Measurements from ENCODE around the gene RANBP10. TPM values are rescaled to one million over a fixed set of nuclear protein-coding genes. Genes with fewer than 3 reads are reported as not detected.

The RANBP10 gene
- total and polyA plus RNA-seq, 9 of the 15 experiments (the other 6 are each of a cell fraction or from before 2014, with no cell fraction given): 0.61 to 19.3 (median 5.9) TPM

- ChIA-PET CTCF (ENCODE audit: low intra/inter-chr PET ratio) (interaction anchor here (0.6 kb wide), 1 partner anchor 316 kb away, joined by 4 read pairs; no protein-coding TSS in a partner anchor), POLR2A (interaction anchor here (0.7 to 1.9 kb wide), 11 partner anchors 10 to 197 kb away, joined by 3 to 8 read pairs (median 4); partner anchors contain the start of genes RANBP10 and TSNAXIP1)
- in situ Hi-C loops (cut with MboI) (no loop called here), intact Hi-C loops (cut with micrococcal nuclease) (no loop called here)
- peak overlapping the region; percentile 94 for H3K4me3 ChIP-seq
- peak overlapping the region; percentile 87 to 92 for H3K9ac ChIP-seq (ENCODE audit: insufficient read depth in 1 of 2, low read depth in 2 of 2, low read length in 2 of 2)
- ATAC-seq: peak; percentile 53
- peak; percentile 56 for FAIRE-seq
- peak overlapping the region; percentile 98 for H3K4me2 ChIP-seq (ENCODE audit: insufficient read depth, low read length)
- no peaks in the 10 kb centered on the region for H3K9me1 ChIP-seq (ENCODE audit: control insufficient read depth, insufficient read depth, low read length)
- peak overlapping the region; percentile 93; the same call in 2 of the 3 replicates for H3K27ac ChIP-seq (ENCODE audit: extremely low read depth, low read depth, low read length)
- peak overlapping the region; percentile 93 for H2AFZ ChIP-seq (ENCODE audit: low read depth, low read length)
- H3K27me3 ChIP-seq (ENCODE audit: control insufficient read depth in 2 of 2, insufficient read depth in 2 of 2, low read length in 2 of 2): no peaks in the 10 kb centered on the region
- peaks cover 6 to 9% of the 10 kb centered on the region in 2 experiments for H3K4me1 ChIP-seq (replicated peaks in 1 of 2; ENCODE audit: control insufficient read depth in 2 of 2, insufficient read depth in 2 of 2, low read length in 2 of 2)
- no peaks in the 10 kb centered on the region for H3K9me3 ChIP-seq (replicated peaks; ENCODE audit: control insufficient read depth, insufficient read depth, low read depth, low read length)
- DNase-seq (ENCODE audit: extremely low read depth in 1 of 4, low spot score in 3 of 4): peak in 1 of 4 experiments; percentile 23
- no peaks in the 10 kb centered on the region for H4K20me1 ChIP-seq (replicated peaks; ENCODE audit: control insufficient read depth, insufficient read depth, low read length)
- BruUV-seq (replicated peaks): no TSS peak
- H3K36me3 ChIP-seq (ENCODE audit: control insufficient read depth, insufficient read depth, low read length): peaks cover 8% of the 10 kb centered on the region; the same call in 1 of the 3 replicates
- TF ChIP-seq DMBX1 (CRISPR knock-in tag; IDR thresholded peaks at IDR 0.05; ENCODE audit: borderline replicate concordance) (no peak), ZBTB40 (IDR thresholded peaks at IDR 0.05) (no peak), ZBTB40 (CRISPR knock-in tag; IDR thresholded peaks at IDR 0.05) (0 out of 2 replicates have a peak, but pooled peaks have one; percentile 13)
- WGBS (ENCODE audit: insufficient coverage, low coverage, missing lambda C conversion rate): under 1% methylated on average over 14 of the region's 14 CpGs
- H3K79me2 ChIP-seq (ENCODE audit: control insufficient read depth, insufficient read depth, low read length): peaks cover 35% of the 10 kb centered on the region
Measured at GRCh38 chr16:67718668-67719047, 87.7 kb downstream of the RANBP10 start.
